Lung (tissue), 12 donors: ENCODE data around the gene SSH2. TPM values are rescaled to one million over a fixed set of nuclear protein-coding genes. Genes with fewer than 3 reads are reported as not detected.

ENCODE experiments used
- ATAC-seq: fragments of 200-7000 bp; cut with Tn5 transposase; one replicate; pipeline ENCODE4 v1.9.1; 2020; ENCODE audit warnings: moderate number of reproducible peaks; ENCODE audit not compliant: insufficient read depth, low FRiP score
- DNase-seq, 3 donors: peaks; one replicate each; pipeline ENCODE4 v3.0.0-alpha.2; 2013 to 2017
- H3K27ac ChIP-seq, 2 donors: one replicate each; pipeline ENCODE4 v1.5.1; 2013; ENCODE audit warnings: mild to moderate bottlenecking in 2 of 2, moderate library complexity in 2 of 2, control low read depth in 1 of 2, inconsistent platforms in 1 of 2, low read depth in 1 of 2, low read length in 1 of 2
- H3K27me3 ChIP-seq, 3 donors: one replicate each; pipeline ENCODE4 v1.5.1; 2013; ENCODE audit warnings: low read length in 2 of 3; ENCODE audit not compliant: control insufficient read depth in 3 of 3, insufficient read depth in 3 of 3
- H3K36me3 ChIP-seq, 4 donors: one replicate each; pipeline ENCODE4 v1.5.1; 2013; ENCODE audit warnings: low read length in 4 of 4, mild to moderate bottlenecking in 1 of 4, moderate library complexity in 1 of 4; ENCODE audit not compliant: control insufficient read depth in 4 of 4, insufficient read depth in 4 of 4
- H3K4me1 ChIP-seq, 5 donors: one replicate each; pipeline ENCODE4 v1.5.1; 2013; ENCODE audit warnings: low read length in 5 of 5, mild to moderate bottlenecking in 2 of 5, moderate library complexity in 1 of 5; ENCODE audit not compliant: control insufficient read depth in 5 of 5, insufficient read depth in 5 of 5
- H3K4me3 ChIP-seq: one replicate; pipeline ENCODE4 v1.5.1; 2013; ENCODE audit warnings: mild to moderate bottlenecking, control low read depth, moderate library complexity
- H3K9ac ChIP-seq, 2 donors: one replicate each; pipeline ENCODE4 v1.5.1; 2013; ENCODE audit warnings: low read length in 2 of 2, control low read depth in 1 of 2; ENCODE audit not compliant: insufficient read depth in 1 of 2
- H3K9me3 ChIP-seq, 4 donors: one replicate each; pipeline ENCODE4 v1.5.1; 2013; ENCODE audit warnings: low read length in 3 of 4, mild to moderate bottlenecking in 1 of 4, moderate library complexity in 1 of 4; ENCODE audit not compliant: control insufficient read depth in 4 of 4, insufficient read depth in 3 of 4
- WGBS, 2 donors: extraction: QIAGEN DNeasy Blood & Tissue Kit; methylation state at CpG; one replicate each; pipeline ENCODE4 v1.1.7; 2013; 5-methylcytosine and 5-hydroxymethylcytosine counted together
- polyA plus RNA-seq, 2 donors: library from polyadenylated mRNA; stranded (reverse); fragments of 200-250 nt; gene quantifications; one replicate each; pipeline ENCODE4 v1.2.1, GENCODE V29; 2013
- total RNA-seq, 2 donors: library from RNA; depleted of rRNA in 1 of 2; stranded (reverse); fragments of >200 nt in 1 of 2; gene quantifications; one replicate each; pipeline ENCODE4 v1.2.1, GENCODE V29; 2014 to 2021
- TF ChIP-seq, protein P1 (sequence below): IDR thresholded peaks from 2 replicates; pipeline ENCODE4 v1.5.1; 2012; ENCODE audit warnings: mild to moderate bottlenecking; ENCODE audit errors: control extremely low read depth, extremely low read depth
- donor health status: control.
- donor health status: control.
- donor health status: Bipolar disorder and iron deficiency.
- donor health status: healthy.
- donor health status: DM: yes; HTN: yes; CAD: no.

SSH2 gene
- total and polyA plus RNA-seq, 4 donors: 23.4 to 69.4 (median 41.1) TPM

DNA sequence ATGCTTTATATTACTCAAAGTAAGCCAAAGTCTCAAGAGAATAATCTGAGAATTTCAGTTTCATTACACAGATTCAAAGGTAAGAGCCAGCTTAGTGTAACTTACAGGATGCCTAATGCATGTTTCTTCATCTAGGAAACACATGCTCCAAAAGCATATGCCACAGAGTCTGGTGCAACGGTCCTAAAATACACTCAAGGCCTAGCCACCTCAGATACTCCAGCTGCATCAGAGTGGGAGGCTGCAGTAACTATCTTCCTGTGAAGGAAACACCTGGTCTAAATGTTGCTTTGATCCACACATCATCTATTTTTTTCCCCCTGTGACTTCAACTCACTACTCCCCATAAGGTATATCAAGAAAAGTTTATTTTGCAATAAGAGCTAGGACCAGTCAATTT, 255.7 kb downstream of the SSH2 start:
- H3K9me3 ChIP-seq: no peaks in the 10 kb centered on the region
- peaks cover 0 to 11% (median 7%) of the 10 kb centered on the region in 4 donors for H3K36me3 ChIP-seq
- no peak overlapping the region for H3K9ac ChIP-seq
- no peaks in the 10 kb centered on the region for H3K27me3 ChIP-seq
- ATAC-seq (no peak), DNase-seq (peak in 1 of 3 donors; percentile 39)
- H3K4me3 ChIP-seq: no peak overlapping the region
- H3K27ac ChIP-seq: no peak overlapping the region
- TF ChIP-seq, protein P1, sequence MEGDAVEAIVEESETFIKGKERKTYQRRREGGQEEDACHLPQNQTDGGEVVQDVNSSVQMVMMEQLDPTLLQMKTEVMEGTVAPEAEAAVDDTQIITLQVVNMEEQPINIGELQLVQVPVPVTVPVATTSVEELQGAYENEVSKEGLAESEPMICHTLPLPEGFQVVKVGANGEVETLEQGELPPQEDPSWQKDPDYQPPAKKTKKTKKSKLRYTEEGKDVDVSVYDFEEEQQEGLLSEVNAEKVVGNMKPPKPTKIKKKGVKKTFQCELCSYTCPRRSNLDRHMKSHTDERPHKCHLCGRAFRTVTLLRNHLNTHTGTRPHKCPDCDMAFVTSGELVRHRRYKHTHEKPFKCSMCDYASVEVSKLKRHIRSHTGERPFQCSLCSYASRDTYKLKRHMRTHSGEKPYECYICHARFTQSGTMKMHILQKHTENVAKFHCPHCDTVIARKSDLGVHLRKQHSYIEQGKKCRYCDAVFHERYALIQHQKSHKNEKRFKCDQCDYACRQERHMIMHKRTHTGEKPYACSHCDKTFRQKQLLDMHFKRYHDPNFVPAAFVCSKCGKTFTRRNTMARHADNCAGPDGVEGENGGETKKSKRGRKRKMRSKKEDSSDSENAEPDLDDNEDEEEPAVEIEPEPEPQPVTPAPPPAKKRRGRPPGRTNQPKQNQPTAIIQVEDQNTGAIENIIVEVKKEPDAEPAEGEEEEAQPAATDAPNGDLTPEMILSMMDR: no peak
- 20 to 36% methylated on average over 1 of the region's 1 CpG for WGBS, 2 donors
- peaks cover 0 to 7% (median 3%) of the 10 kb centered on the region in 5 donors for H3K4me1 ChIP-seq

DNA sequence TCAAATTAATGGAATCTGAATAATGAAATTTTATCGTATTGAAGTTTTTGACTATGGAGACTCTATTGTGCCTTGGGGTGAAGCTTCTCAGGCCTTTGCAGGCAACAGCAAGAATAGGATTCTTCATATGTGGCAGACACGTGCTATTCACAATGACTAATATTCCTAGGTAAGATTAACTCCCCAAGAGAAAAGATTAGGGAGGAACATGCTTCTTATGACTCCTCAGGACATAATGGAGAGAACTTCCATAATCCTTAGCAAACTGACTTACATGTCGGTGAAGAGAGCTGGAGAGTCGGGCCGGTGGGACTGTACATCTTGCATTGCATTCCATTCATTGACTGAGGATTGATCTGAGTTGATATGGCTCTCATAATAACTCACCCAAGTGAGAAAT, 258.4 kb downstream of the SSH2 start:
- Histone ChIP-seq H3K27ac (no peak overlapping the region), H3K4me3 (no peak overlapping the region), H3K4me1 (peaks cover 0 to 4% (median 0%) of the 10 kb centered on the region in 5 donors), H3K9ac (no peak overlapping the region), H3K9me3 (peaks cover 0 to 3% (median 0%) of the 10 kb centered on the region in 4 donors), H3K36me3 (peaks cover 0 to 18% (median 13%) of the 10 kb centered on the region in 4 donors), H3K27me3 (no peaks in the 10 kb centered on the region)
- DNase-seq (no peak), ATAC-seq (no peak)
- TF ChIP-seq, protein P1: no peak
- WGBS, 2 donors: 94 to 97% methylated on average over 5 of the region's 5 CpGs

DNA sequence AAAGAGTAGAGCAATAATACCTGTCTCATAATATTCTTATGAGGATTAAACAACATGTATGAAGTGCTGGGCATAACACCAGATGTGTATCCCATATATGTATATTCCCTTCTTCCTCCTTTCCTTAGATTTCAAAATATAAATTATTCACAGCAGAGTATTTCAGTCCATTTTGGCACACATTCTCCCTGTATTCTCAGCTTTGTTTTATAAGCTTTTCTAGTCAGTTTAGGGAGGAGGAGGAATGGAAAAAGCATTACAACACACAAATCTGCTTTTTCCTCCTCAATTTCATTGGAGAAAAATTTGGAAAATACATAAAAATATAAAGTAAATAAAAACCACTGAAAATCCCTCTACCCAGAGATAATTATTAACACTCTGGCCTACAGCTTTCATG, 260.8 kb downstream of the SSH2 start:
- no peak overlapping the region for H3K9ac ChIP-seq
- peak overlapping the region in 1 of 2 donors; percentile 36 for H3K27ac ChIP-seq
- H3K36me3 ChIP-seq: peaks cover 0 to 20% (median 13%) of the 10 kb centered on the region in 4 donors
- TF ChIP-seq, protein P1: no peak
- peaks cover 0 to 3% (median 0%) of the 10 kb centered on the region in 5 donors for H3K4me1 ChIP-seq
- H3K27me3 ChIP-seq: no peaks in the 10 kb centered on the region
- no peak overlapping the region for H3K4me3 ChIP-seq
- H3K9me3 ChIP-seq: peaks cover 0 to 3% (median 0%) of the 10 kb centered on the region in 4 donors
- ATAC-seq (no peak), DNase-seq (peak in 2 of 3 donors; percentile 32 to 66)

DNA sequence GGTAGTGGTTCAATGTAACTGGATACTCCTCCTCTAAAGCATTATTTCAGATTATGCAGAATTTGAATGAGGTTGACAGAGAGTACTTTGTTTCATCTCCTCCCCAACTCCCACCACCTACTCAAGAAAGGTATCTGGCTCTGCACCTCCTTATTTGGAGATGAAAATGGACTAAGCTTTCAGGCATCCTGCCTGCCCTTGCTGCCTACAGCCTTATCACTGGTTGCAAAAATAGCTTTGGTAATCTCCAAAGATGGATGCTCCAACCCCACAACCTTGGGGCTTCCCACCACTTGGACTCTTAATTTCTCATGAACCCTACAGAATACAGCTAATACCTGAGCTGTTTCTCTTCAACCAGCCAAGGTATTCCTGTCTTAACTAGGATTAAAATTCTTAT, 262.1 kb downstream of the SSH2 start:
- ATAC-seq (no peak), DNase-seq (no peak)
- no peak overlapping the region for H3K9ac ChIP-seq
- H3K9me3 ChIP-seq: peaks cover 0 to 3% (median 0%) of the 10 kb centered on the region in 4 donors
- H3K36me3 ChIP-seq: peaks cover 5 to 22% (median 10%) of the 10 kb centered on the region in 4 donors
- TF ChIP-seq, protein P1: no peak
- H3K4me3 ChIP-seq: no peak overlapping the region
- H3K4me1 ChIP-seq: peaks cover 0 to 3% (median 0%) of the 10 kb centered on the region in 5 donors
- H3K27ac ChIP-seq: peak overlapping the region in 1 of 2 donors; percentile 91
- H3K27me3 ChIP-seq: no peaks in the 10 kb centered on the region
